ENCODE results near the gene CASTOR1. TPM values are rescaled to one million over a fixed set of nuclear protein-coding genes. Genes with fewer than 3 reads are reported as not detected.

CASTOR1 gene
- polyA plus RNA-seq, 1 experiment, result 12.0 TPM

DNA sequence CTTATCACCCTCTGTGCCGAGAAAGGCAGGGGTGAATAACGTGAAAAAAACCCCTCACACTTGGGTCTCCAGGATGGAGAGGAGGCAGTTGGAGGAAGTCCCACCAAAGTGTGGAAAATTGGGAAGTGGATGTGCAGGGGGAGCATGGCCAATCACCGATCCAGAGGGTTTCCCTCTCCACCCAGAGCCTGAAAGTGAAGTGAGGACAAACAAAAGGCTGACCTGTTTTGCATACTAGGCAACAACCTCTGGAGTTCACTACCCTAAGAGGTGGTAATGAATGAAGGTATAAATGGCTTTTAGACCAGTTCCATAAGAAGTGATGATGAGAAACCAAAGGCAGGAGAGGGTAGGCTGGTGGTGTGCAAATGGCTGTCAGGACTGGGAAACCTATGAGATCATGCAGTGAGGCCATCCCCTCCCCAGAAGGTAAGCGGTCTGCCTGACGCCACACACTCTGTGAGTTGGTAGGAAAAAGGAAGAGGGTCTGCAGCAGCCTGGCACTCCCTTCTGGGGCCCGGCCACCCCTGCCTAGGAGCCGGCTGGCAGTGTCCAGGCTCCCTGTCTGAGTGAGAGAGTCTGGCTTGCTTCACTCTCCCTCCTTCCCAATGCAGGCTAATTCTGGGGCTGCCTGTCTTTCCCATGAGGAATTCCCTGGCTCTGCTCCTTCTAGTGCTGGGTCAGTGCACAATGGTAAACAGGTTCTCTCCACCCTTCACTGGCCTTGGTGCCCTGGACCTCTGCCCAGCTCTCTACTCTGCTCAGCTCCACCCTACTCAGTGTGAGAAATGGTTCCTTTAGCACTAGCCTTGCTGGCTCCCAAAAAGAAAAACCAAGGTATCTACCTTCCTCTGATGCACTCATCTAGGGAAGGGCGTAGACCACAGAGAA lies 21.8 kb upstream of the CASTOR1 start:
- CTCF ChIA-PET, result interaction anchor here (0.5 to 1.4 kb wide), 4 partner anchors 23 to 640 kb away, joined by 3 to 9 read pairs (median 4); partner anchors contain the start of gene CASTOR1
- no peak for TF ChIP-seq CTCF (IDR thresholded peaks at IDR 0.05; ENCODE audit: low read depth, low read length)
- no peak overlapping the region for H3K4me3 ChIP-seq (ENCODE audit: low read depth, low read length)
- POLR2A ChIA-PET, result interaction anchor here (1.1 to 1.3 kb wide), 3 partner anchors 16 to 46 kb away, joined by 5 to 6 read pairs (median 6); partner anchors contain the start of genes CCDC157, SF3A1 and TBC1D10A
- no peaks in the 10 kb centered on the region for H3K9me3 ChIP-seq (ENCODE audit: control insufficient read depth, insufficient read depth, low read length)
- H3K27me3 ChIP-seq (ENCODE audit: control insufficient read depth, insufficient read depth, low read length), result no peaks in the 10 kb centered on the region
- DNase-seq (ENCODE audit: low read depth, low spot score), result no peak
- H3K27ac ChIP-seq (ENCODE audit: low read depth, low read length), result peak overlapping the region; percentile 47

- POLR2A ChIA-PET, result interaction anchor here (1.1 to 1.3 kb wide), 3 partner anchors 17 to 47 kb away, joined by 5 to 6 read pairs (median 6); partner anchors contain the start of genes CCDC157, SF3A1 and TBC1D10A
- CTCF ChIA-PET, result interaction anchor here (0.7 to 1.4 kb wide), 2 partner anchors 22 to 25 kb away, joined by 3 to 9 read pairs; partner anchors contain the start of gene CASTOR1
- no peaks in the 10 kb centered on the region for H3K9me3 ChIP-seq (ENCODE audit: control insufficient read depth, insufficient read depth, low read length)
- no peak overlapping the region for H3K4me3 ChIP-seq (ENCODE audit: low read depth, low read length)
- no peaks in the 10 kb centered on the region for H3K27me3 ChIP-seq (ENCODE audit: control insufficient read depth, insufficient read depth, low read length)
- DNase-seq (ENCODE audit: low read depth, low spot score), result no peak
- H3K27ac ChIP-seq (ENCODE audit: low read depth, low read length), result no peak overlapping the region
- TF ChIP-seq CTCF (IDR thresholded peaks at IDR 0.05; ENCODE audit: low read depth, low read length), result no peak
Measured at GRCh38 chr22:30309951-30310741, 20.8 kb upstream of the CASTOR1 start.

DNA sequence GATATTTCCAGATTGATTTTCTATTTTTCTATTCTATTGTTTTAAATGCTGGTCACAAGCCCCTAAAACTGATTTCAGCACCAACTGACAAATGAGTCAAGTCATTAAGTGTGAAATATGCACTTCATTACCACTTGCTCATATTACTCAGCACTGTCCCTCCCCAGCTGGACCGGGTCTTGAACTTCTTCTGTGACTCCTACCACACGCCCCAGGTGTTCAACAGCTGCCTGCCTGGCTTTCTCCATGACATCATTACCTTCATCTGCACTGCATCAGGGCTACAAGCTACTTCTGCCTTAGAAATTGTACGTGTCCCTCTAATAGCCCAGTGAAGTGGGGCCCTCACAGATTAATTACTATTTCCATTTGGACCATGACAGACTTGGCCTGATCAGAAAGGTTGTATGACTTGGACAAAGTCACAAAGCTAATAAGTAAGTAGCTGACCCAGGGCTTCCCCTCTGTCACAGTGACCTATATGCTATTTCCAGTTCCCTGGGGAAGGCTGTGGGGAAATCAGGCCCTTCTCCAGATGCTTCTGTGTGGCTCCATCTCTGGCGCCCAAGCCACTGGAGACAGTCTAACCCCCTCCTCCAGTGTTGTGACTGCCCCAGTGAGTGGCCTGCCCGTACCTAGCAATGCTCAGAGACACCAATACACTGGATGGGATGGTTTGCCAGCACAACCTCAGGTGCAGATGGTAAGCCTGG lies 19.4 kb upstream of the CASTOR1 start:
- ChIA-PET CTCF (interaction anchor here (3.1 kb wide), 1 partner anchor 21 kb away, joined by 10 read pairs; no protein-coding TSS in a partner anchor), POLR2A (no interaction called here)
- no peak for DNase-seq (ENCODE audit: low read depth, low spot score)

GRCh38 chr22:30308093-30308492 lies 18.8 kb upstream of the CASTOR1 start:
- POLR2A ChIA-PET, result no interaction called here
- no peaks in the 10 kb centered on the region for H3K27me3 ChIP-seq (ENCODE audit: control insufficient read depth, insufficient read depth, low read length)
- no peak for DNase-seq (ENCODE audit: low read depth, low spot score)
- H3K27ac ChIP-seq (ENCODE audit: low read depth, low read length), result no peak overlapping the region
- H3K9me3 ChIP-seq (ENCODE audit: control insufficient read depth, insufficient read depth, low read length), result no peaks in the 10 kb centered on the region
- TF ChIP-seq CTCF (IDR thresholded peaks at IDR 0.05; ENCODE audit: low read depth, low read length), result no peak
- CTCF ChIA-PET, result interaction anchor here (3.1 kb wide), 1 partner anchor 20 kb away, joined by 10 read pairs; no protein-coding TSS in a partner anchor
- no peak overlapping the region for H3K4me3 ChIP-seq (ENCODE audit: low read depth, low read length)

More for the DNA sequence above, 19.4 kb upstream of the CASTOR1 start:
- no peaks in the 10 kb centered on the region for H3K9me3 ChIP-seq (ENCODE audit: control insufficient read depth, insufficient read depth, low read length)
- no peak for TF ChIP-seq CTCF (IDR thresholded peaks at IDR 0.05; ENCODE audit: low read depth, low read length)
- H3K27me3 ChIP-seq (ENCODE audit: control insufficient read depth, insufficient read depth, low read length), result no peaks in the 10 kb centered on the region
- H3K4me3 ChIP-seq (ENCODE audit: low read depth, low read length), result no peak overlapping the region
- H3K27ac ChIP-seq (ENCODE audit: low read depth, low read length), result no peak overlapping the region
